ENCODE measurements around the gene LRRC46.
A peak's percentile ranks its signal among the peaks of the same experiment; 100 is the strongest.

The LRRC46 gene

DNA sequence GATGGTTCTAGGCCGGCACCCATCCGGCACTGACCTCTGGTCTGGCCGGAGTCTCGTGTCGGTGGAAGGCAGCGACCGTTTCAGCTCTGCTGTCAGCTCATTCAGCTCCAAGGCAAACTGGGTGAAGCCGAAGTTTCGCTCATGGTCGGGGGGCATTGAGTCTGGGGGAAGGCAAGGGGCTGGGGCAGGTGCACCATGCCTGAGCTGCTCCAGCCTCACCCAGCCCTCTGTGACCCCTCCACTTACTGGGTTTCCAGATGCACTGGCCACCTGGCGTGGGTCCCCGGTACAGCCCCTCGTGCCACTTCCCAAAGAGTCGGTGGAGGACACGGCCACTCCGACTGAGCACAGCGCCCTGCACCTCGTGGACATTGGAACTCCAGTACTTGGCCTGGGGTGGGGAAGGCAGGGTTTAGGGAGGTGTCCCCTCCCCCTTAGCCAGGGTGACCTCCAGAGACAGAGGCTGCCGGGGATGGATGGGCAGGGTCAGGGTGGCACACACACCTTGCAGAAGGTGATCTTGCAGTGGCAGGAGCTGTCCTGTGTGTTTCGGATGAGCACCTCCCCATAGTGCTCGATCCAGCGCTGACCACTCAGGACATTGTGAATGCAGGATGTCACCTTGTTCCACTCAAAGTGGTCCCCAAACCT is 22.5 kb upstream of the LRRC46 start:
- no peak for DNase-seq (ENCODE audit: insufficient read length, low spot score)
- peak; percentile 20 for FAIRE-seq

GRCh38 chr17:47810200-47810821 is 21.2 kb upstream of the LRRC46 start:
- peak; percentile 82 for DNase-seq (ENCODE audit: insufficient read length, low spot score)
- peak; percentile 95 for FAIRE-seq

- FAIRE-seq: peak; percentile 55
- no peak for DNase-seq (ENCODE audit: insufficient read length, low spot score)
Observed at GRCh38 chr17:47810901-47811635, 20.4 kb upstream of the LRRC46 start.

- FAIRE-seq (no peak), DNase-seq (ENCODE audit: insufficient read length, low spot score) (no peak)
Observed at GRCh38 chr17:47811709-47812108, 19.8 kb upstream of the LRRC46 start.

GRCh38 chr17:47812146-47812920 is 19.1 kb upstream of the LRRC46 start:
- DNase-seq (ENCODE audit: insufficient read length, low spot score) (no peak), FAIRE-seq (no peak)

DNA sequence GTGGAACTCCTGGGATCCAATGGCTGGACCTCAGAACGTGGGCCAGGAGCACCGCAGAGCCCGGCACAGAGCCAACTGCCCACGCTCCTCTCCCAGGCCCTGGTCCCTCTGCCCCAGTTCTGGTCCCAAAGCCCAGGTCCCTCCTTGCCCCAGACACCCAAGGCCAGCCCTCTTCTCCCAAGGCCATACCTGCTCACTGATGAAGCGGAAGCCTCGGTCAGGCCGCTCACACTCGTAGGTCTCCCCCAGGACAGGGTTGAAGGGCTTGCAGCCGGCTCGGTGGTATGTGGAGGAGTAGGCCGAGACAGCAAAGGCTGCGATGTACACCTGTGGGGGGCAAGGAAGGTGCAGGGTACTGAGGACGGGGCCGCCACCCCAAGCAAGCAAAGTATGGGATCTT is 18.4 kb upstream of the LRRC46 start:
- FAIRE-seq (no peak), DNase-seq (ENCODE audit: insufficient read length, low spot score) (no peak)

DNA sequence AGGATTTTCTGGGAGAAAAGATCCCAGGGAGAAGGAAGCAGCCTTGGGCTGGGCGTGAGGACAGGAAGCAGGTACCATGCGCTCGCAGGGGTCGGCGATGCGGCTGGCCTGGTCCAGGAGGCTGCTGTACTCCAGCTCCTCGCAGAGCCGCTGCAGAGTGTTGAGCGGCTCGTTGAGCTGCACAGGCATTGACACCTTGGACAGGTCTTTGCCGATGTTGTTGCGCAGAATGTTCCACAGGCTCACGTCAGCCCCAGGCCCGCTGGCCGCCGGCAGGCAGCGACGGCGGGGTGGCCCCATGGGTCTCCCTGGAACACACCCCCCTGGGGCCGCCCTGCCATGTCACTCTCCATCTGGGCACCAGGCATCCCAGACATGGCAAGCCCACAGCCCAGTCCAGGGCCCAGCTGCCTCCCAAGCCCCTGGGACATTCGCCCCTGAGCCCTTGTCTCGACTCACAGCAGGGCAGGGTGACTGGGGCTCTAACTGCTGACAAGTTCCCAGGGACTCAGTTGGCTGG is 17.9 kb upstream of the LRRC46 start:
- DNase-seq (ENCODE audit: insufficient read length, low spot score) (no peak), FAIRE-seq (no peak)

GRCh38 chr17:47815106-47815918 is 16.2 kb upstream of the LRRC46 start:
- DNase-seq (ENCODE audit: insufficient read length, low spot score) (no peak), FAIRE-seq (no peak)

DNA sequence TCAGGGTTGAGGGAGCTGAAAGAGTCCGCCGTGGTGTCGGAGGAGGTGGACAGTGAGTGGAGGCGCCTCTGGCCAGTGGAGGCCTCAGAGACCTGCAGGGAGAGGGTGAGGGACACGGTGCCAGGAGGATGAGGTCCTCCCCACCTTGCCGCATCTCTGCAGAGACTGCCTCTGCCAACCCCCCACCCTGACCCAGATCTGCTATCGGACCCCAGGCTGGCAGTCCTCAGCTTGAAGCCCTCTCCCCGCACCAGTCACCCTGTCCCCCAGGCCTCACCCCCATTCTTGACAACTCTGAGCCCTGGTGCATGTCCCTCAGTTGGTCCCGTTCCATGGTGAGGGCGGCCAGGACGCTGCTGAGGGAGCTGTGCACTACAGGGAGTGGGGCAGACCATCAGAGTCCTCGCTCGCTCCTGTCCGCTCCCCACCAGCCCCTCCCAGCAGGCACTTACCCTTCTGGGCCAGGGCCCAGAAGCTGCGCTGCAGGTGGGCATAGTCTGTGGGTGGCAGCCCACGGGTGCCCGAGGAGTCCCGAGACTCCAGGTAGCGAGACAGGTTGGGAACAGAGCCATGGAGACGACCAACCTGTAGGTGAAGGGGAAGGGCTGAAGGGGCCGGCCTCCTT is 15.2 kb upstream of the LRRC46 start:
- FAIRE-seq (peak; percentile 44), DNase-seq (ENCODE audit: insufficient read length, low spot score) (no peak)

- FAIRE-seq (no peak), DNase-seq (ENCODE audit: insufficient read length, low spot score) (no peak)
Observed at GRCh38 chr17:47816947-47817346, 14.5 kb upstream of the LRRC46 start.

- FAIRE-seq (no peak), DNase-seq (ENCODE audit: insufficient read length, low spot score) (no peak)
Observed at GRCh38 chr17:47818002-47818695, 13.3 kb upstream of the LRRC46 start.

DNA sequence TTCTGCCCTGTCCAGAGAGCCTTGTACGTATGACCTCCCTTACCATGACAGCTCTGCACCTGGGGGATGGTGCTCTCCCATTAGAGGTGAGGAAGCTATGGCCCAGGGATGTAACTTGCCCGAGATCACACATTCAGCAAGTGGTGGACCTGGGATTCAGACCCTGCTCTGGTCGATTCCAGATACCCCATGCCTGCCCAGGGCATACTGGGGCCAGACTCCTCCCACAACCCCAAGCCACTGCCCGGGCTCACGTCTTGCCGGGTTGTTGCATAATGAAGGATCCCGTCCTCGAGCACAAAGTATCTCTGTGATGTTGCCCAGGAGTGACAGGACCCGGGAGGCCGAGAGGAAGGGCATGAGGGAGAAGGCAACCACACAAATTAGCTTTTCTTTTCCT is 12.0 kb upstream of the LRRC46 start:
- no peak for DNase-seq (ENCODE audit: insufficient read length, low spot score)
- FAIRE-seq: no peak

DNA sequence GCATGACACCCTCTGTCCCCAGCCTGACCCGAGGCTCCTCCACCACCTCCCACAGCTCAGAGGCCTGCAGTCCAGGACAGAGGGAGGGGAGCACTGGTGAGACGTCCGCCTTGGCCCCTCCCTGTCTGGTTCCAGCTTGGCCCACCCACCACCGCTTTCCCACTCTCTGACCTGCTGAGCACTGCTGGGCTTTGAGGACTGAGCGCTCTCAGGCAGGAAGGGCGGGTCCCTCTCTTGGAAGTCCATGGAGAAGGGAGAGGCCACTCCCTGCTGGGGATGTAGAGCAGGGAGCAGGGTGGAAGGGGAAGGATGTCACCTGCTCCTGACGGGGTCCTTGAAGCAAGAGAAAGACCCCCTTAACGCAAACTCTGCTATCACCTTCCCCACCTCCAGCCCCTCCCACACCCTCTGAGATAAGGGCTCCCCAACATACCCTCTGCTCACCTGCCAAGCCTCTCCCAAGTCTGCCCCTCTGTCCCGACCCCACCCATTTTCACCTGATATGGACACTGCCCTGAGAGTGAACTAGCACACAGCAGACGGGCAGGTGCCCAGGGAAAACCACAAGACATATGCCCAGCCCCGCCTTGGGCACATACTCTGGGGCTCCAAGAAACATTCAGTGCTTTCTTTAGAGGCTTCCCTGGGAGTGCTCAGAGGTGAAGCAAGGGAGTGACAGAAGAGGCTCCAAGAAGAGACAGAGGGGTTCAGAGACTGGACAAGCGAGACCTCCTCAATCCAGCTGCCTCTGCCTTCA is 11.3 kb upstream of the LRRC46 start:
- FAIRE-seq (peak; percentile 44), DNase-seq (ENCODE audit: insufficient read length, low spot score) (no peak)

GRCh38 chr17:47821031-47821423 is 10.4 kb upstream of the LRRC46 start:
- no peak for DNase-seq (ENCODE audit: insufficient read length, low spot score)
- no peak for FAIRE-seq

DNA sequence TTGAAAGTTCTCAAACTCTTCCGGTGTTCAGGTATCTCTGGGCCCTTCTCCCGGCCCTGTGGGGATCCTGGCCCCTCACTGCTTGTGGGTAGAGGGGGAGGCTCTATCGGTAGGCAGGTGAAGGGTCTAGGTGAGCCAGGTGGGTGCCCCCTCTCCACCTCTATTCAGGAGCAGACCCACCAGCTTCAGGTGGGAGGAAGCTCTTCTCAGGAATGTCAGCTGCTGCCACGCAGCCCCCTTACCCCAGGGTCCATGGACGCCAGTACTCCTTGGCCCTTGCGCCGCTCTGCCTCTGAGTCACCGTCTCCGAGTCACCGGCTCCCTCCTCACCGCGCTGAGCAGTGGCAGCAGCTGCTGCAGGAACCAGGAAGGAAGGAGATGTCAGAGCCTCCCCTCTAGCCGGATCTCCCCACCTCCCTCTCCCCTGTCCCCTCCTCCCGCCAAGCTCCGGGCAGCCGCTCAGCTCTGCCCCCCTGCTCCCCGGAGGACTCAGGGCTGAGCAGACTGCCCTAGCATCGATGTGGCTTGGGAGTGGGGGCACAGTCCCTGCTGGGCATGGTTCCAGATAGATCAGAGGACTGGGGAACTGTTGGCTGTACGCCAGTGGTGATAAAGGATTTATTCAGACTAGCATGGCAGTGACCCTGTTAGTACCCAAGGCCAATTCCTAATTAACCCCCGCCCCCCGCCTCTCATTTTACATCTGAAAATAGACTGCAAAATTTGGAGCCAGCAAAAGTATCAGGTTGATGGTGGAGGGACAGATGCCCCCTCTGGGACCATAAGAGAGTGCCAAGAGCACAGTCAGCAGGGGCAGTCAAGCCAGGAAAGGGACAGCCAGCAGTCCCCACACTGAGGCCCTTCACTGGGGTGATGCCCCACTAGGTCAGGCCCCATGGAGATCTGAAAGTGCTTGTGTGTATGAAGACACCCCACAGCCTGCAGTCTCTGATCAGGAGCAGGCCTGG is 9.8 kb upstream of the LRRC46 start, which contains the start of gene OSBPL7:
Gene OSBPL7, minus strand, starts transcription at position 371 of the 968 bp plus-strand sequence. CDS start 1,516 bp downstream, outside the sequence.
- FAIRE-seq (peak; percentile 99), DNase-seq (ENCODE audit: insufficient read length, low spot score) (peak; percentile 98)

DNA sequence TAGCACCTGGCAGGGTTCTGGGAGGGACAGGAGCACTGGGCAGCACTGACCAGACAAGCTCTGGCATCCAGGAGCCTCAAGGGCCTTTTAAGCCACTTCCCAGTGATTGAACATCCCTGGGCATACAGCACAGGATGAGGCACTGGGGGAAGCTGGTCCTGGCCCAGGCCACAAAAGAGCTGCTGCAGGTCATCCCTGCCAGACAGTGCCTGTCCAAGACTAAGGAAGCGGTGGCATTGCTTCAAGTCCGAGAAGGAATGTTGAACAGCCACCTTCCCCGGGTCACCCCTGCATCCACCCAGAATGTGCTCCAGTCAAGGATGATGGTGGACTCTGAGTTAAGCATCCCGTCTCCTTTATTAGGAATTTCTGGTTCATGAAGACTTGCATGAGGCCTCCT is 8.7 kb upstream of the LRRC46 start:
- FAIRE-seq: peak; percentile 70
- no peak for DNase-seq (ENCODE audit: insufficient read length, low spot score)

DNA sequence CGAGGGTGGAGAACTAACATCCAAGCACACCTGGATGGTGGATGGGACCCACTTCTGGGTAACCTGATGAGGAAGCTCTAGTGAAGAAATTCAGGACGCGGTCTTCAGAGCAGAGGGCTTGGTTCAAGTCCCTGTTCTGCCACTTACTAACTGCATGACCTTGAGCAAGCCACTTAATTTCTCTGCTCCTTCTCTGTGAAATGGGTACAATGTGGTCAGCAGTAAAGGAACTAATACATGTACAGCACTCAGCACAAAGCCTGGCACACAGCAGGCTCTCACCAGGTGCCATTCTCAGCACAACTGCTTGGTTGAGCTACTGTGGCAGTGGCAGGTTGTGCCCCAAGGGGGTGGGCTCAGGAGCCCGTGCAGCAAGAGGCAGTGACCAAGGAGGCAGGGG is 8.0 kb upstream of the LRRC46 start:
- FAIRE-seq (no peak), DNase-seq (ENCODE audit: insufficient read length, low spot score) (no peak)
